Esophagus squamous epithelium (tissue), 4 donors: ENCODE data around the gene ASS1.

Experiments
- CTCF ChIP-seq, 6 experiments: fragments of 450-650 bp in 4 of 6; fragments of 200-600 bp in 2 of 6; sonication (generic) in 2 of 6; IDR thresholded peaks; one replicate each; pipeline ENCODE4 v1.5.1; 2016 to 2019; ENCODE audit warnings: antibody characterized with exemption in 6 of 6, mild to moderate bottlenecking in 4 of 6, moderate library complexity in 4 of 6
- POLR2A ChIP-seq, 4 donors: fragments of 450-650 bp; IDR thresholded peaks; one replicate each; pipeline ENCODE4 v1.6.1; 2017; ENCODE audit warnings: antibody characterized with exemption in 4 of 4, mild to moderate bottlenecking in 4 of 4, moderate library complexity in 3 of 4

- TF ChIP-seq CTCF (IDR thresholded peaks at IDR 0.05), result no peak
- TF ChIP-seq POLR2A (IDR thresholded peaks at IDR 0.05), result no peak
These were observed 23.5 kb upstream of the ASS1 start for GRCh38 chr9:130421154-130421801.
